ENCODE results near the gene NAV3. TPM values are rescaled to one million over a fixed set of nuclear protein-coding genes. Genes with fewer than 3 reads are reported as not detected.

The NAV3 gene
- polyA plus RNA-seq, 1 of the 3 experiments (the other 2 are of a cell fraction), result 10.5 TPM

GRCh38 chr12:77953528-77954205 lies 123.0 kb downstream of the NAV3 start (continued):
- no peak for TF ChIP-seq MAX (IDR thresholded peaks at IDR 0.05; ENCODE audit: low read depth)
- TF ChIP-seq ELF1 (IDR thresholded peaks at IDR 0.05), result no peak

- Histone ChIP-seq H3K79me2 (ENCODE audit: insufficient read depth) (peaks cover 69% of the 10 kb centered on the region), H3K27ac (ENCODE audit: low read depth in 2 of 2, low read length in 1 of 2) (peak overlapping the region in 1 of 2 experiments; percentile 16; a peak in 2 of 4 replicates), H3K9me2 (no peaks in the 10 kb centered on the region), H3F3A (replicated peaks; ENCODE audit: insufficient read depth) (no peaks in the 10 kb centered on the region), H2AFZ (ENCODE audit: low read depth) (no peak overlapping the region), H3K4me1 (ENCODE audit: control insufficient read depth in 1 of 2, insufficient read depth in 2 of 2, low read depth in 1 of 2, low read length in 1 of 2) (no peaks in the 10 kb centered on the region), H3K27me3 (ENCODE audit: insufficient read depth) (no peaks in the 10 kb centered on the region), H3K9ac (no peak overlapping the region), H4K20me1 (ENCODE audit: insufficient read depth) (no peaks in the 10 kb centered on the region), H3K36me3 (replicated peaks in 1 of 2; ENCODE audit: control insufficient read depth in 1 of 2, insufficient read depth in 2 of 2, low read length in 1 of 2) (peaks cover 0 to 13% of the 10 kb centered on the region in 2 experiments), H3K9me3 (no peaks in the 10 kb centered on the region), H3K4me2 (no peak overlapping the region), H3K4me3 (ENCODE audit: low read depth in 2 of 2, low read length in 1 of 2) (no peak overlapping the region)
- 40% methylated on average over 1 of the region's 1 CpG for WGBS (ENCODE audit: low lambda C conversion rate)
- ChIA-PET POLR2A (no interaction called here), CTCF (interaction anchor here (1.0 kb wide), 1 partner anchor 16 kb away, joined by 3 read pairs; no protein-coding TSS in a partner anchor)
- no peak for TF ChIP-seq USF2 (IDR thresholded peaks at IDR 0.05; ENCODE audit: borderline replicate concordance, low read depth, low read length)
- TF ChIP-seq MEF2A (IDR thresholded peaks at IDR 0.05; ENCODE audit: borderline replicate concordance, low read depth), result no peak
- no peak for TF ChIP-seq JUND (IDR thresholded peaks at IDR 0.05)
- no peak for TF ChIP-seq PBX3 (IDR thresholded peaks at IDR 0.05)
- no peak for TF ChIP-seq FOXJ3 (CRISPR knock-in tag; IDR thresholded peaks at IDR 0.05)
- TF ChIP-seq CTCF (IDR thresholded peaks at IDR 0.05), result no peak
- no peak for TF ChIP-seq REST (IDR thresholded peaks at IDR 0.05; ENCODE audit: low read depth, low read length)
- no peak for TF ChIP-seq CHD2 (IDR thresholded peaks at IDR 0.05; ENCODE audit: low read length, partially characterized antibody)
- no peak for TF ChIP-seq MXI1 (IDR thresholded peaks at IDR 0.05; ENCODE audit: low read depth, low read length)
- no peak for TF ChIP-seq IRF3 (IDR thresholded peaks at IDR 0.05; ENCODE audit: low read depth, low read length)
- TF ChIP-seq SMC3 (IDR thresholded peaks at IDR 0.05; ENCODE audit: low read depth, low read length), result no peak
- no peak for TF ChIP-seq EZH2phosphoT487 (IDR thresholded peaks at IDR 0.05; ENCODE audit: borderline replicate concordance, low read depth)
- TF ChIP-seq EP300 (IDR thresholded peaks at IDR 0.05; ENCODE audit: borderline replicate concordance in 1 of 2, low read depth in 1 of 2, low read length in 1 of 2), result no peak
- no peak for TF ChIP-seq POLR2AphosphoS5 (IDR thresholded peaks at IDR 0.05; ENCODE audit: low read depth, low read length)
- no peak for TF ChIP-seq TEAD4 (IDR thresholded peaks at IDR 0.05; ENCODE audit: borderline replicate concordance, insufficient read depth)
- TF ChIP-seq RCOR1 (IDR thresholded peaks at IDR 0.05; ENCODE audit: low read length), result no peak
- TF ChIP-seq GATA2 (CRISPR knock-in tag; IDR thresholded peaks at IDR 0.05), result no peak
- TF ChIP-seq TAF1 (IDR thresholded peaks at IDR 0.05; ENCODE audit: borderline replicate concordance, low read depth, low read length), result no peak
- no peak for TF ChIP-seq FOSL2 (IDR thresholded peaks at IDR 0.05; ENCODE audit: borderline replicate concordance, low read depth)
- no peak for TF ChIP-seq NFIC (IDR thresholded peaks at IDR 0.05; ENCODE audit: borderline replicate concordance)
- no peak for DNase-seq
Measured at GRCh38 chr12:77954206-77954555, 123.5 kb downstream of the NAV3 start.
